ENCODE measurements around the gene GABRA6. TPM values are rescaled to one million over a fixed set of nuclear protein-coding genes. Genes with fewer than 3 reads are reported as not detected.

Gene GABRA6
- total RNA-seq, 1 donor from 2014 or later = not detected

- H3K27ac ChIP-seq (replicated peaks) = no peak overlapping the region
- peaks cover 19% of the 10 kb centered on the region for H3K9me3 ChIP-seq (replicated peaks)
- H3K36me3 ChIP-seq = no peaks in the 10 kb centered on the region
- no peak for TF ChIP-seq CTCF (IDR thresholded peaks at IDR 0.05; ENCODE audit: borderline replicate concordance)
- H3K27me3 ChIP-seq (ENCODE audit: low read depth) = no peaks in the 10 kb centered on the region
- H3K4me1 ChIP-seq = no peaks in the 10 kb centered on the region
- H3K4me3 ChIP-seq = no peak overlapping the region
- intact Hi-C loops (cut with micrococcal nuclease) = no loop called here
- no peak for DNase-seq
Observed at GRCh38 chr5:161751265-161751664, 65.7 kb downstream of the GABRA6 start.

Other genes with a start within 250 kb of the GABRA6 start
- gene GABRB2, start 139.0 kb upstream of the GABRA6 start, total RNA-seq = 0.11 TPM
- gene GABRA1, start 162.4 kb downstream of the GABRA6 start, total RNA-seq = not detected

Data from left ventricle myocardium inferior (tissue), 1 donor.